ENCODE data around the gene ZDHHC3. TPM values are rescaled to one million over a fixed set of nuclear protein-coding genes. Genes with fewer than 3 reads are reported as not detected.
A peak's percentile ranks its signal among the peaks of the same experiment; 100 is the strongest.

ZDHHC3 gene
- total RNA-seq, 1 experiment from 2014 or later = 84.9 TPM

DNA sequence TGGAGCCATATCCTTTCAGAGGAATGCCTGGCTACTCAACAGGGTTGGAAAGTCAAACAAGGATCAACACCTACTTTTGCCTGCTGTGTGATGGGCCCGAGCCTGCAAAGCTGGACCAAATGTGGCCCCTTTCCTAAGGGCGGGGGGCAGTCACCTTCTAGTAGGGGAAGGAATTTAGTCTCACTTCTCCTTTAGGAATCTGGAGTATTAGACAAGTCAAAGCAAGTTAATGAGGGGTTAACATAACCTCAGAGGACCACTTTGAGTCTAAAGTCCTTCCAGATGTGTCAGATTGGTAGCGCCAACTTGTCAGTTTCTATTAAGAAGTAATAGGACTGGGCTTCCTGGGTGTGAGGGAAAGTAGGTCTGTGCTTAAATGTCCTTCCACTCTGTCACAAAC lies 6.8 kb upstream of the ZDHHC3 start:
- DNase-seq = no peak
- TF ChIP-seq, protein P1, sequence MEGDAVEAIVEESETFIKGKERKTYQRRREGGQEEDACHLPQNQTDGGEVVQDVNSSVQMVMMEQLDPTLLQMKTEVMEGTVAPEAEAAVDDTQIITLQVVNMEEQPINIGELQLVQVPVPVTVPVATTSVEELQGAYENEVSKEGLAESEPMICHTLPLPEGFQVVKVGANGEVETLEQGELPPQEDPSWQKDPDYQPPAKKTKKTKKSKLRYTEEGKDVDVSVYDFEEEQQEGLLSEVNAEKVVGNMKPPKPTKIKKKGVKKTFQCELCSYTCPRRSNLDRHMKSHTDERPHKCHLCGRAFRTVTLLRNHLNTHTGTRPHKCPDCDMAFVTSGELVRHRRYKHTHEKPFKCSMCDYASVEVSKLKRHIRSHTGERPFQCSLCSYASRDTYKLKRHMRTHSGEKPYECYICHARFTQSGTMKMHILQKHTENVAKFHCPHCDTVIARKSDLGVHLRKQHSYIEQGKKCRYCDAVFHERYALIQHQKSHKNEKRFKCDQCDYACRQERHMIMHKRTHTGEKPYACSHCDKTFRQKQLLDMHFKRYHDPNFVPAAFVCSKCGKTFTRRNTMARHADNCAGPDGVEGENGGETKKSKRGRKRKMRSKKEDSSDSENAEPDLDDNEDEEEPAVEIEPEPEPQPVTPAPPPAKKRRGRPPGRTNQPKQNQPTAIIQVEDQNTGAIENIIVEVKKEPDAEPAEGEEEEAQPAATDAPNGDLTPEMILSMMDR (IDR thresholded peaks at IDR 0.05; ENCODE audit: unreplicated experiment) = no peak
- Mint-ChIP-seq H3K27ac (ENCODE audit: unreplicated experiment) (no peak overlapping the region), H3K9me3 (ENCODE audit: low read depth, unreplicated experiment) (no peaks in the 10 kb centered on the region), H3K27me3 (ENCODE audit: unreplicated experiment) (no peaks in the 10 kb centered on the region), H3K4me1 (ENCODE audit: low read depth, unreplicated experiment) (peaks cover 61% of the 10 kb centered on the region), H3K36me3 (ENCODE audit: insufficient read depth, unreplicated experiment) (no peaks in the 10 kb centered on the region), H3K4me3 (ENCODE audit: low read depth, unreplicated experiment) (no peak overlapping the region)
- intact Hi-C loops (cut with micrococcal nuclease; ENCODE audit: unreplicated experiment) = no loop called here
- CTCF ChIA-PET = interaction anchor here (1.3 kb wide), 1 partner anchor 8 kb away, joined by 3 read pairs; no protein-coding TSS in a partner anchor
- no TSS peak for BruUV-seq (replicated peaks)

DNA sequence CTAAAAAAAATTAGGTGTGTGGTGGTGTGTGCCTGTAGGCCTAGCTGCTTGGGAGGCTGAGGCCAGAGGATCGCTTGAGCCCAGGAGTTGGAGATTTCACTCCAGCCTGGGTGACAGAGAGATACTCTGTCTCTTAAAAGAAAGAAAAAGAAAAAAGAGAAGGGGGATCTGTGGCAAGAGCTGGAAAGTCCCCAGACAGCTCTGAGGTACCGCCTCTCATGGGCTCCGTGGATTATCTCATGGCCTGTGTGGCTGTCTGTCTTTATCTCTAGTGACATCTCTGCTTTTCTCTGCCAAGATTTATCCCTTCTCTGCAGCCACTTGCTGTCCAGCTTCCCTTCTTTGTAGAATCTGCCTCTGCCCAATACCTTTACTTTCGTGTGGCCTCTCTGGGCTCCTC lies 5.8 kb upstream of the ZDHHC3 start:
- Mint-ChIP-seq H3K27me3 (ENCODE audit: unreplicated experiment) (no peaks in the 10 kb centered on the region), H3K9me3 (ENCODE audit: low read depth, unreplicated experiment) (no peaks in the 10 kb centered on the region), H3K4me1 (ENCODE audit: low read depth, unreplicated experiment) (peaks cover 70% of the 10 kb centered on the region), H3K36me3 (ENCODE audit: insufficient read depth, unreplicated experiment) (peaks cover 4% of the 10 kb centered on the region), H3K4me3 (ENCODE audit: low read depth, unreplicated experiment) (no peak overlapping the region), H3K27ac (ENCODE audit: unreplicated experiment) (no peak overlapping the region)
- BruUV-seq (replicated peaks) = no TSS peak
- TF ChIP-seq, protein P1 (IDR thresholded peaks at IDR 0.05; ENCODE audit: unreplicated experiment) = no peak
- no peak for DNase-seq
- CTCF ChIA-PET = no interaction called here
- intact Hi-C loops (cut with micrococcal nuclease; ENCODE audit: unreplicated experiment) = no loop called here

GRCh38 chr3:44981220-44981619 lies 5.2 kb upstream of the ZDHHC3 start:
- no TSS peak for BruUV-seq (replicated peaks)
- CTCF ChIA-PET = no interaction called here

DNA sequence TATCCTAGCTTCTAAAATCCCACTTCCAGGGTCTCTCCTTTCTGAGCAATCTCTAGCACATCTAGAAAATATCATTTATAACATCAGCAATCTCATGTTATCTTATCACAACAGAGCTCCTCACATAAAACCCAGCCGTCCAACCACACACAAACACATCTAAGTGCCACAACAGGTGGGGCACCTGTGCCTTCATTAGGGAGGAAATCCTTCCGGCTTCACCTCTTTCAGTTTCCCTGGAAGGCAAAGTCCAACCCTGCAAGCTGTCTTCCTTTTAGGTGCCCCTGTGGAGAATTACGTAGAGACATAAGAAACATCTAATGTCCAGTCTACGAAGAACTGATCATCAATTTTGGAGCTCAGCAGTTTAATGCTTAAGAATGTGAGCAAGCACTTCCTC lies 1.6 kb downstream of the ZDHHC3 start:
- TF ChIP-seq, protein P1 (IDR thresholded peaks at IDR 0.05; ENCODE audit: unreplicated experiment) = no peak
- Mint-ChIP-seq H3K27me3 (ENCODE audit: unreplicated experiment) (no peaks in the 10 kb centered on the region), H3K27ac (ENCODE audit: unreplicated experiment) (peak overlapping the region; percentile 83), H3K4me3 (ENCODE audit: low read depth, unreplicated experiment) (peak overlapping the region; percentile 91), H3K9me3 (ENCODE audit: low read depth, unreplicated experiment) (no peaks in the 10 kb centered on the region), H3K4me1 (ENCODE audit: low read depth, unreplicated experiment) (peaks cover 56% of the 10 kb centered on the region), H3K36me3 (ENCODE audit: insufficient read depth, unreplicated experiment) (peaks cover 31% of the 10 kb centered on the region)
- CTCF ChIA-PET = interaction anchor here (0.7 to 1.0 kb wide), 4 partner anchors 9 to 913 kb away, joined by 3 to 5 read pairs (median 3); no protein-coding TSS in a partner anchor
- DNase-seq = no peak
- intact Hi-C loops (cut with micrococcal nuclease; ENCODE audit: unreplicated experiment) = no loop called here
- BruUV-seq (replicated peaks) = no TSS peak

More at GRCh38 chr3:44981220-44981619, 5.2 kb upstream of the ZDHHC3 start:
- H3K36me3 Mint-ChIP-seq (ENCODE audit: insufficient read depth, unreplicated experiment) = peaks cover 9% of the 10 kb centered on the region
- H3K4me3 Mint-ChIP-seq (ENCODE audit: low read depth, unreplicated experiment) = no peak overlapping the region
- DNase-seq = no peak
- no peak overlapping the region for H3K27ac Mint-ChIP-seq (ENCODE audit: unreplicated experiment)
- H3K4me1 Mint-ChIP-seq (ENCODE audit: low read depth, unreplicated experiment) = peaks cover 70% of the 10 kb centered on the region
- no peaks in the 10 kb centered on the region for H3K27me3 Mint-ChIP-seq (ENCODE audit: unreplicated experiment)
- no peaks in the 10 kb centered on the region for H3K9me3 Mint-ChIP-seq (ENCODE audit: low read depth, unreplicated experiment)
- intact Hi-C loops (cut with micrococcal nuclease; ENCODE audit: unreplicated experiment) = no loop called here
- TF ChIP-seq, protein P1 (IDR thresholded peaks at IDR 0.05; ENCODE audit: unreplicated experiment) = no peak

All from Calu3 (cell line).